Astrocyte (in vitro differentiated cells and primary cell): ENCODE data around the gene ABHD17B.

Source experiments
- EZH2 ChIP-seq: IDR thresholded peaks from 2 replicates; pipeline ENCODE4 v1.6.1; 2012; ENCODE audit warnings: mild to moderate bottlenecking, low read length, inconsistent platforms; ENCODE audit not compliant: insufficient read depth
- TF ChIP-seq, protein P1 (sequence below): IDR thresholded peaks from 2 replicates; pipeline ENCODE4 v1.5.1; 2011; ENCODE audit warnings: low read depth, mild to moderate bottlenecking, inconsistent platforms, low read length, moderate library complexity; ENCODE audit not compliant: insufficient read depth

DNA sequence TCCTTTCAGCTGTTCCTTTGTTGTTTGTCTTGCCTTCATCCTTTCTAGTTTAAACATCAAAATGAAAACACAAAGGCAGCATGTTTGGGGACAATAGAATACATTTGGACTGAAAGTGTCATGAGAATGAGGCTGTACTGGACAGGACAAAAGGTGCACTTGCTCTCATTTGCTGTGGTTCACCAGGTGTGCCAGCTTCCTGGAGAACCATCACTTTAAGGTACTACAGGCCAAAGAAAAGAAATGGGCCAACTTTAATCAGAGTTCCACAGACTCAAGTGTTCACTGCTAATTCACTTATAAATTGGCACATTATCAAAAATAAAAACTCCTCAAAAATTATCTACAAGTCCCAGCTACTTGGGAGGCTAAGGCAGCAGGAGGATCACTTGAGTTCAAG, 53.8 kb downstream of the ABHD17B start:
- TF ChIP-seq, protein P1, sequence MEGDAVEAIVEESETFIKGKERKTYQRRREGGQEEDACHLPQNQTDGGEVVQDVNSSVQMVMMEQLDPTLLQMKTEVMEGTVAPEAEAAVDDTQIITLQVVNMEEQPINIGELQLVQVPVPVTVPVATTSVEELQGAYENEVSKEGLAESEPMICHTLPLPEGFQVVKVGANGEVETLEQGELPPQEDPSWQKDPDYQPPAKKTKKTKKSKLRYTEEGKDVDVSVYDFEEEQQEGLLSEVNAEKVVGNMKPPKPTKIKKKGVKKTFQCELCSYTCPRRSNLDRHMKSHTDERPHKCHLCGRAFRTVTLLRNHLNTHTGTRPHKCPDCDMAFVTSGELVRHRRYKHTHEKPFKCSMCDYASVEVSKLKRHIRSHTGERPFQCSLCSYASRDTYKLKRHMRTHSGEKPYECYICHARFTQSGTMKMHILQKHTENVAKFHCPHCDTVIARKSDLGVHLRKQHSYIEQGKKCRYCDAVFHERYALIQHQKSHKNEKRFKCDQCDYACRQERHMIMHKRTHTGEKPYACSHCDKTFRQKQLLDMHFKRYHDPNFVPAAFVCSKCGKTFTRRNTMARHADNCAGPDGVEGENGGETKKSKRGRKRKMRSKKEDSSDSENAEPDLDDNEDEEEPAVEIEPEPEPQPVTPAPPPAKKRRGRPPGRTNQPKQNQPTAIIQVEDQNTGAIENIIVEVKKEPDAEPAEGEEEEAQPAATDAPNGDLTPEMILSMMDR: no peak
- no peak for TF ChIP-seq EZH2
